Stimulated activated CD4-positive, alpha-beta T cell treated with anti-CD3 and anti-CD28 coated beads, Interleukin-12 subunit alpha, Interleukin-12 subunit beta, amount 100 ng/mL, for 24 hours (primary cell): ENCODE results near the gene KIF5B.
"Not testable (repeated sequence)": the region's sequence is repeated elsewhere in the genome, so short reads cannot be mapped to it uniquely, and the experiment has no call there.

Experiments
- DNase-seq, 2 experiments: peaks; one replicate each; pipeline ENCODE4 v3.0.0-alpha.2; 2020; ENCODE audit warnings: low read depth in 2 of 2

The KIF5B gene

DNA sequence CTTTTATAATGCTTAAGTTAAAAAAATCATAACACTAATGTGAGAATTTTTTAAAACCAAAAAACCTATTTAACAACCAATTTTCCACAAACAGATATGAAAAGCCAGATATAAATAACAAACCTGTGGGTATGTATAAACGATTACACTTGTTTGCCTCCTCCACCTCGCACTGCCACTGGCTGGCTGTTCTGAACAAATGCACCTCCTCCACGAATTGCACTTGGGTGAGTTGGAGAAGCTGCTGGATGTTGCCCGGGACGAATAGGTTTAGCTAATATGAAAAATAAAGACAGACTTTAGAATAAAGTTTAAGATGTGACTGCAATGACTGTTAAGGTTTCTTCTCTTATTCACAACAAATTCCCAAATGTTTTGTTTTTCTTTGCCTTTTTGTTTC is 40.8 kb downstream of the KIF5B start:
- DNase-seq = no peak

DNA sequence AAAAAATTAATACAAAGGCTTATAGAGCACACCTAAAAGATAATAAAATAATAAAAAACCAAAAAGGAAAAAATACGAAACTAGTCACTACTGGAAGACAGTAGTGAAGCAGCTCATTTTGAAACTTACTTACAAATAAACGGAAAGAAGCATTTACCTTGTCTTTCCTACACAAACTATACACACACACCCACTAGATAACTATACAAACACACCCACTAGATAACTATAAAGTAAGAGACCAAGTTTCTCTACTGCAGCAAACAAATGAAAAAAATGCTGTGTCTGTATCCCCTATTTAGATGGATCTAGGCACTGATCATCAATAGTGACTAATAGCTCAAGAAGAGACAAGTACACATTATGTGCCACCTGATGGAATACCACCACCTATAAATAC is 49.2 kb downstream of the KIF5B start:
- DNase-seq = no peak

DNA sequence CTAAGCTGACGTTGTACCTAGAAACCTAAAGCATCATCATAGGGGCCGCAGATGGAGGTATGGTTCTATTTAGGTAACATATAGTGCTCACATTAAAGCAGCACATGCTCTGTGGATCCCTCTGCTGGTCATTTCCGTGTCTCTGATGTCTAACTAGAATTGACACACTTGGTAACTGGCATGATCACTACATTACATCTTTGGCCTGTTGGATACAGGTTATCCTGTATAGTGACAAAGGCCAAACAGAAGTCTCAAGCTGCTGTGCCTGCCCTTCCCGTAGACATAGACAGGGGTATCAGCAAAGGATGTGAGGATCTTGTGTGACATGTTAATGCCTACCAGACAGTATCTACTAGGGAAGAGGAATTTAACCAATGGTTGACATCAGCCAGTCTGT is 51.2 kb downstream of the KIF5B start:
- DNase-seq = no peak

DNA sequence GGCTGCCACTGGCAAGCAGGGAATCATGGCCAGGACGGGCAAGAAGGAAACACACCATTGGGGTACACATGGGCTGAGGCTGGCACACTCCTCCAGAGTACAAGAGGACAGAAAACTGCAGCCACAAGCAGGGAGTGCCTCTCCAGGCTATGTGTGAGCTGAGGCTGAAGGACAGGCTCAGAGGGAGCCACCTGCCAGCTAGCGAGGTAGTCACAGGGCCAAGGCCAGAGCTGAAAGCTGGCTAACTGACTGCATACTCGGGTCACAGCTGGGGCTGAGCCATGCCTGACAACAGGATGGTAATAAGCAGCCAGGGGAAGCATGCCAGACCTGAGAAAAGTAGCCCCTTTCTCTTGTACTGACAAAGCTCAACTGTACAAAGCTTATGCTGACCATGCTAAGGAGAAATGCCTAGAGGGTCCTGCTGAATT is 52.0 kb downstream of the KIF5B start:
- no peak for DNase-seq

DNA sequence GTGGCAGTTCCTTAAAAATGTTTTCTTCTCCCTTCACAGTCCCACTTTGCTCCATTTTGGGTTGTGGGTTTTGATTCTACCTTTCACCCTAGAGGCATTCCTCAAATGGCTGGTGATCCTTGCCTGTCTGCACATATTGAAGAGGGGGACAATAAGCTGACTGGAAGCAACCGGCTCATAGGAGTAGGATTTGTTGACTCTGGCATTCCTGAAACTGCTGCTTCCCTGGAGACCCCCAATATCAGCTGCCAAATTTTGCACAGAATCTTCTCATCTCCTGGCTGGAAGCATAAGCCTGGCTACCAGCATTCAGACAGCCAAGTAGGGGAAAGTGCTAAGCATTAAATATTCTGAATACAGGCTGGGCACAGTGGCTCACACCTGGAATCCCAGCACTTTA is 53.7 kb downstream of the KIF5B start:
- no peak for DNase-seq

DNA sequence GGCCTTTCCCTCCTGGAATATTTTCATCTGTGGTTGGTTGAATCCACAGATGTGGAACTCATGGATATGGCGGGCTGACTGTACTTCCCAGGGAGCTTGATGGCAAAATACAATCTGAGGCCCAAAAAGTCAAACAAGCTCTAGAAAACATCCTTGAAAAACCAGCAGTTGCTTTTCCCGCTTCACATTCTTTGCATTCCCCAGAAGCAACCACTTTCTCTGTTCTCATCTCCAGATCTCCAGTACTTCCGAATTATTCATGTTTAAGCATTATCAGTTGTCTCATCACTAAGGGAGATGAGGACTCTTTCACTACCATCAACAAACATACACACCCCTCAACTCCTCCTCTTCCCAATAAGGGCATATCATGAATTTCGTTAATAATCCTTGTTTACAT is 55.3 kb downstream of the KIF5B start:
- no peak for DNase-seq

DNA sequence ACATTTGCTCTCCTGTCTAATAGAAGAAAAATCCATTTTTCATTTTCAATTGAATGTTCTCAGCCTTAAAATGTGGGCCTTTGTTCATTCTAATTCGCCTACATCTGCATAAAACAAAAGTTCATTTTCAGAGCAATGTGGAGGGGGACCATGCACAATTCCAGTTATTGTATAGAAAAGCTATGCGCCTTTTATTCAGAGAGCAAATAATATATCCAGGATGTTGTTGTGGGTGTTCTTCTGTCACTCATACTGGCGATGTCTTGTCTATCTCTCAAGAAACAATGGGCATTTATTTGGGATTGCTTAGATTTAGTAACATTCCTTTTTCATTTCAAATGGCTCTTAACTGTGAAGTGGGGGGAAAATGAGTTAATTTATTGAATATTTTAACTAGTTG is 56.4 kb downstream of the KIF5B start:
- DNase-seq = no peak

DNA sequence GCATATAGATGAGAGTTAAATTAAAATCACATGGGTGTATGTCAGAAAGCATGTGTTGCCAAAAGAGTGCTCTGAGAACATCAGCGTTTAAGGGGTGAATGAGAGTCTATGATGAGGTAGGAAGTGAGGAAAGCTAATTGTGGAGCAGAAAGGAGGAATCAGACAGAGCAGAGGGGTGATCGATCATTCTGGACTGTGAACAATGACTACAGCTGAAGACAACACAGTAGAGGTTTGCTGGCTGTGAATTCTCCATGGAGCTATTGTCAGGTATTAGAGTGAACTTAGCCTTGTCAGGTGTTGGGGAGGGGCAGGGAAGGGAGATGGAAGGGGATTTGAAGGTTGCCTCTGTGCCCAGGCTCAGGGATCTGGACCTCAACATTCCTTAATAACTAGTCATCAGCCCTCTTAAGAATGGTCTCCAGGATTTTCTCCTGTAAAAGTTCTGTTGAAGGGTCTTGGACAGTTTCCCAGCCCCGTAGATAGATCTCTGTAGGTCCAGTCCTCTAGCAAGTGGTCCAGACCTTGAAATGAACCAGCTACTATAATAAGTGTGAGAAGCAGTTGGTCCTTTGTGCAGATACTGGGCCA is 57.1 kb downstream of the KIF5B start:
- no peak for DNase-seq

DNA sequence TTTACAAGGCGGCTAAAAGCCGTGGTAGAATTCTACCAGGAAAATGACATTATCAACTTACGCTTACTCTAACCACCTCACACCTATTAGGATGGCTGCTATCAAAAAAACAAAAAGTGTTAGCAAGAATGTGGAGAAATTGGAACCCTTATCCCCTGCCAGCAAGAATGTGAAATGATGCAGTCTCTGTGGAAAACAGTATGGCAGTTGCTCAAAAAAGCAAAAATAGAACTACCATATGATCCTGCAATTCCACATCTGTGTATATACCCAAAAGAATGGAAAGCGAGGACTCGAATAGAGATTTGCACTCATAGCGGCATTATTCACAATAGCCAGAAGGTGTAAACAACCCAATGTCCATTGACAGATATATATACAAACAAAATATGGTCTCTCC is 61.3 kb downstream of the KIF5B start:
- no peak for DNase-seq

DNA sequence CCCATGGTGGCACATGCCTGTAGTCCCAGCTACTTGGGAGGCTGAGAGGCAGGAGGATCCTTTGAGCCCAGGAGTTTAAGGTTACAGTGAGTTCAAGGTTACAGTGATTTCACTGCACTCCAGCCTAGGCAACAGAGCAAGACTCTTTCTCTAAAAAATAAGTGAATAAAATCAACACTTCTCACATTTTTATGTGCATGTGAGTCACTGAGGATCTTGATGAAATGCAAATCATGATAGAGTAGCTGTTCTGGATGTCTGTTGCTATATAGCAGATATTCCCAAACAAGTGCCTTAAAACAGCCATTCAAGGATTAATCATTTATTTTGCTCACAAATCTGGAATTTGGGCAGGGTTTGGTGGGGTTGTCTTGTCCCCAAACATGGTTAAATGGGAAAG is 65.3 kb downstream of the KIF5B start:
- no peak for DNase-seq

DNA sequence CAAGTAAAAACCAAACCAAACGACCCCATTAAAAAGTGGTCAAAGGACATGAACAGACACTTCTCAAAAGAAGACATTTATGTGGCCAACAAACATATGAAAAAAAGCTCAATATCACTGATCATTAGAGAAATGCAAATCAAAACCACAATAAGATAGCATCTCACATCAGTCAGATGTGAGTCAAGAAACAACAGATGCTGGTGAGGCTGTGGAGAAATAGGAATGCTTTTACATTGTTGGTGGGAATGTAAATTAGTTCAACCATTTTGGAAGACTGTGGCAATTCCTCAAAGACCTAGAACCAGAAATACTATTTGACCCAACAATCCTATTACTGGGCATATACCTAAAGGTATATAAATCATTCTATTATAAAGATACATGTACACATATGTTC is 68.4 kb downstream of the KIF5B start:
- DNase-seq = not testable (repeated sequence)

DNA sequence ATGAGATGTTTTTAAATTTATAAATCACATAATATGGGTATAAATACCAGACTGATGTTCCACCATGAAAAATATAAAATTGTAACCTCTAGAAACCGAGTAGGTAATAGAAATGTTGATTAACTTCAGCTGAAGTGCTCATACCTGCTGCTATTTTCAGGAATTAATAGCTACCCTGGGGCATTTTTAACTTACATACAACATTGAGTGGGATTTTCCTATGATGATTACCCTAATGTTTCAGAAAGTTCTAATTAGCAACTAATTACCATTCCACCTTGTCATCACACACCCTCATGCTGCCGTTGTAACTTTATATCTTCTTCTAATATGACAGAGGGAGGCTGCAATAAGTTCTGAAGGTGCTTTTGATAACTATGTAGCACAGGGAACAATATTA is 74.1 kb downstream of the KIF5B start:
- DNase-seq = no peak

DNA sequence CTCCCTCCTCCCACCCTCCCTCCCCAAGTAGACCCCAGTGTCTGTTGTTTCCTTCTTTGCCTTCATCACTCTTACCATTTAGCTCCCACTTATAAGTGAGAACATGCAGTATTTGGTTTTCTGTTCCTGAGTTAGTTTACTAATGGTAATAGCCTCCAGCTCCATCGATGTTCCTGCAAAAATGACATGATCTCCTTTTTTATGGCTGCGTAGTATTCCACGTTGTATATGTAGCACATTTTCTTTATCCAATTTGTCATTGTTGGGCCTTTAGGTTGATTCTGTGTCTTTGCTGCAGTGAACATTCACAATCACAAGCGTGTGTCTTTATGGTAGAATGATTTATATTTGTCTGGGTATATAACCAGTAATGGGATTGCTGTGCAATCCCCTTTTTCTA is 75.8 kb downstream of the KIF5B start:
- DNase-seq = no peak

DNA sequence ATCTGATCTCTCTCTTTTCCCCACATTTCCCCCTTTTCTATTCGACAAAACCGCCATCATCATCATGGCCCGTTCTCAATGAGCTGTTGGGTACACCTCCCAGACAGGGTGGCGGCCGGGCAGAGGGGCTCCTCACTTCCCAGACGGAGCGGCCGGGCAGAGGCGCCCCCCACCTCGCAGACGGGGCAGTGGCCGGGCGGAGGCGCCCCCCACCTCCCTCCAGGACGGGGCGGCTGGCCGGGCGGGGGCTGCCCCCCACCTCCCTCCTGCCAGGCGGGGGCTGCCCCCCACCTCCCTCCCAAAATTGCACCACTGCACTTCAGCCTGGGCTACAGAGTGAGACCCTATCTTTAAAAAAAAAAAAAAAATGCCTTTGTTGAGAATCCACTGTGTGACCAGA is 77.2 kb downstream of the KIF5B start:
- DNase-seq = not testable (repeated sequence)

DNA sequence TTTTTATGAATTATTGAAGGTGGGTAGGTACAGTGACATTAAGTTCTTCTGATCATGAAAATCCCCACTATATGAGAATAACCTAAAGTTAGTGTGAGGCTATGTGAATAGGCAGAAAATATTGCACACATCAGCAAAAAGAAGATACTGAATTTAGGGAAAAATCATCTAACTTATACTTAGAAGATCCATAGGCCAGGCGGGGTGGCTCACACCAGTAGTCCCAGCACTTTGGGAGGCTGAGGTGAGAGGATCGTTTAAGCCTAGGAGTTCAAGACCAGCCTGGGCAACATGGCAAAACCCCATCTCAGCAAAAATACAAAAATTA is 78.1 kb downstream of the KIF5B start:
- no peak for DNase-seq

DNA sequence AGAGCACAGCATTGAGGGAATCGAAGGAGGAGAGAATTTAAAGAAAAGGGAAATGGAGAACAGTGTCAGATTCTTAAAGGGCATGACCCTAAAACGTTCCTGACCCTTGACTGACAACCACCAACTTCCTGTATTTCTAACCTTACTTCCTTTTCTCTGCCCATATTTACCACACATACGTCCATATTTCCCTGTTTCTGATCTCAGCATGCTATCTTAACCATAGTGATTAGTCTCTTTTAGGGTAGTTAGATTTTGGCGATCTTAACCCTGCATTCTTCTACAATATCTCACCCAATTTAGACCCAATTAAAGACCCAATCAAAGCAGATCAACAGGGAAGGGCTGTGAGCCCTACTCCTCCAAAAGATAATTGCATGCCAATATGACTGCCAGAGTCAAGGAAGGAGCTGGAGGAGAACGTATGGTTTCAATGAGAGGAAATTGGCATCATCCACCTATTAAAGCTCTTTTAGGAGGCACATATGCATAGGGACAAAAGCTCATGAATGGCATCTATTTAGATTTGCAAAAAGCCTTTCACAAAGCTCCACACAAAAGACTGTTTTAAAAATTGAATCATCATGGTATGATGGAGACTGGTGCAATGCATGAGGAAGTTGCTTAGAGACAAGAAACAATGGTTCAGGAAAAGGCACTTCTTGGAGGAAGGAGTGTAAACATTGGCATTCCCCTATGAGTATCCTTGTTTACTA is 78.6 kb downstream of the KIF5B start:
- no peak for DNase-seq

DNA sequence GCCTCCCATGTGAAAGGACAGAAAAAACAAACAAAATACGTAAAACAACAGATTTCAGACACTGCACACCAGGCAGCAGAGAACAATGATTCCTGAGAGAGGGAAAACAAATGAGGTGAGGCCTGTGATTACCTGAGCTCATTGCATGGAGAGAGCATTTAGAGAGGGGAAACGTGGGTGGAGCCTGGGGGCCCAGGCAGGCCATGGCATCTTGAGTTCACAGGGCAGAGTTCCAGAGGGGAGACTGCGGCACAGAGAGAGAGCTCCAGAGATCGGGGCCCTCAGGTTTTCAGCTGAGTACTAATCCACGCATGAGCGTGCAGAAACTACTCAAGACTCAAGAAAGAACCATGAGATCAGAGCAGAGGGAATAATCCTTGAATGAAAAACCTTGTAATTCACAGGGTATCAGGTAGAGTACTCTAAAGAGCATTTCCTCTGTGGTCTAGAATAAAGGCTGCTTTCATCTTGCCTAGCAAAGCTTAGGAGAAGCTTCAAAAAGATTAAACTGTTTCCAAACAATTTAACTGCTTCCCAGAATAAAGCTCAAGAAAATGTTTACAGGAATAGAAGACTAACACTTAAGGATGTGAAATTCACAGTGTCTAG is 81.0 kb downstream of the KIF5B start:
- no peak for DNase-seq

DNA sequence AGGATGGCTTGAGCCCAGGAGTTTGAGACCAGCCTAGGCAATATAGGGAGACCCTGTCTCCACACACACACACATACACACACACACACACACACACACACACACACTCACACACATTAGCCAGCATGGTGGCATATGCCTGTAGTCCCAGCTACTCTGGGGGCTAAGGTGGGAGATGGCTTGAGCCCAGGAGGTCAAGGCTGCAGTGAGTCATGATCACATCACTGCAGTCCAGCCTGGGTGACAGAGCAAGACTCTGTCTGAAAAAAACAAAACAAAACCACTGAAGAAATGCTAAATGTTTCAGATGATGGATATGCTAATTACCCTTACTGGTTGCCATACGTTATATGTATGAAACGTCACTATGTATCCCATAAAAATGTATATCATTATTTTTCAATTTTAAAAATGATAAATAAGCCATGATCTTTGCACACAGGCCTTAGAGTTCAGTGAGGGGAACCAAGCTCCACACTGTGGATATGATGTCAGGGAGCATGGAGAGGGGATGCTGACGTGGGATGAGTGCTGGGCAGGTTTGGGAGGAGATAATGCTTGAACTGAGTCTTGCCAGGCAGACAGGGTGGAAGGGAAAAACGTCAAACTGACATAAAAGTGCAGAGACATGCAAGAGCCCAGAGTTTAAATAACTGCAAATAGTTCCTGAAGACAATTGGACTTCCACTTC is 81.6 kb downstream of the KIF5B start:
- no peak for DNase-seq

DNA sequence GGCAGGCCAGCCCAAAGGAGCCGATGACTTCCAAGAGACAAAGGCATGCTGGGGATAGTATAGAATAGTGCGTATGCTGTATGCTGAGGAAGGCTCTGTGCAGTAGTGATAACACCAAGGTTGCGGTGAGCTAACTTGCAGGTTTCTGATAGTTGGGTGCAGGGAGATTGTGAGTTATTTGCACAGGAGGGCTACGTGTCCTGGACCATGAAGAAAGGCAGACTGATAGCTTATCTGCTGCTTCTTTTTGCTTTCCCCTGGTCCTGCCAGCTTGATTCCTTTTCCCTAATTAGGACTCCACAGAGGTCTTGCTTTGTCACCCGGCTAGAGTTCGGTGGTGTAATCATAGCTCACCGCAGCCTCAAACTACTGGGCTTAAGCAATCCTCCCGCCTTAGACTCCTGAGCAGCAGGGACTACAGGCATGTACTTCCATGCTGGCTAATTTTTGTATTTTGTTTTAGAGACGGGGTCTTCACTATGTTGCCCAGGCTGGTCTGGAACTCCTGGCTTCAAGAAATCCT is 83.6 kb downstream of the KIF5B start:
- DNase-seq = no peak

DNA sequence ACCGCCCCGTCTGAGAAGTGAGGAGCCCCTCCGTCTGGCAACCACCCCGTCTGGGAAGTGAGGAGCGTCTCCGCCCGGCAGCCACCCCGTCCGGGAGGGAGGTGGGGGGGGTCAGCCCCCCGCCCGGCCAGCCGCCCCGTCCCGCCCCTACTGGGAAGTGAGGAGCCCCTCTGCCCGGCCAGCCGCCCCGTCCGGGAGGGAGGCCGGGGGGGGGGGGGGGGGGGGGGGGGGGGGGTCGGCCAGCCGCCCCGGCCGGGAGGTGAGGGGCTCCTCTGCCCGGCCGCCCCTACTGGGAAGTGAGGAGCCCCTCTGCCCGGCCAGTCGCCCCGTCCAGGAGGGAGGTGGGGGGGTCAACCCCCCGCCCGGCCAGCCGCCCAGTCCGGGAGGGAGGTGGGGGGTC is 86.4 kb downstream of the KIF5B start:
- not testable (repeated sequence) for DNase-seq

DNA sequence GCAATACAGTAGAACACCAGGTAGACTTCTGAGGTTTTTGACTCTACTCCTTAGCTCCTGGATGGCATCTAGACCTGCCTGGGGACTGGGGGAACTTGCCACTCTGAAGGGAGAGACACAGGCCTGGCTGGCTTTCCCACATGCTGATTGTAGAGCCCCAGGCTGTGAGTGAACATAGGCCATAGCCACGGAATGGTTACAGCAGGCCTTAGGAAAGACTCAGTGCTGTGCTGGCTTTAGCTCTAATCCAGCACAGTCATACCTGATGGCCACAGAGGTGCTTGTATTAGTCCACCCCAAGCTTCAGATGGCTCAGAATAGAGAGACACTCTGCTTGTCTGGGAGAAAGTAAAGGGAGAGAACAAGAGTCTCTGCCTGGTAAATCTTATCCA is 92.6 kb downstream of the KIF5B start:
- no peak for DNase-seq

DNA sequence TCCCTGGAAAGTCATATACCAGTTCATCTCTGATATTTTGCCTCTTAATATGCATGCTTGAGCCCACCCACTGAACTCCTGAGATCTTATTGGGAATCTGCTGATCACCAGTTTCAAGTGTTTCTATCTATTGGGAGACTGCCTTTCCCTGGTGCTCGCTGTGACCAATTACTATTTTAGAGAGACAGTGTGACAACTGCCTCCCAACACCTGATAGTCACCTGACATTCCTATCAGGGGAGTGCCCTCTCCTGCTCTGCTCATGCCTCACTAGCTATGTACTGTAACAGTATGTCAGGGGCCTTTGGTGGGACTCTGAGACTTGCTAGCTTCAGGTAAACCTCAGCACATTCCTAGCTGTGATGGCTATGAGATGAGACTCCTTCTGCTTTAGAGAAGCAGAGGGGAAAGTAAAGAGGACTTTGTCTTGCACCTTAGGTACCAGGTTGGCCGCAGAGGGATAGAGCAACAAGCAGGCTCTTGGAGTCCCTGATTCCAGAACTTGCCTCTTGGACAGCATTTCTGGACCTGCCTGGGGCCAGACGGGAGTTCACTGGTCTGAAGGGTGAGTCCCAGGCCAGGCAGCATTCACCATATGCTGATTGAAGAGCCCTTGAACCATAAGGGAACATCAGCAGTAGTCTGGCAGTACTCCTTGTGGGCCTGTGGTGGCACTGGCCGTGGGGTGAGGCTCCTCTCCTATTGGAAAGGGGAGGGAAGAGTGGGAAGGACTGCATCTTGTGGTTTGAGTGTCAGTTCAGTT is 93.2 kb downstream of the KIF5B start:
- no peak for DNase-seq
